HL-60/S4 treated with phorbol 12-myristate 13-acetate at 8.2 ng/mL for 4 days and 3 days (cell line): Measurements from ENCODE around the gene CD27.

ENCODE experiments used
- in situ Hi-C: fragments of 300-500 bp; cut with MboI; formaldehyde crosslinking; loops from 2 replicates; pipeline ENCODE4 v1.15.0; 2022; ENCODE audit warnings: low sequenced_read_pairs

The CD27 gene

DNA sequence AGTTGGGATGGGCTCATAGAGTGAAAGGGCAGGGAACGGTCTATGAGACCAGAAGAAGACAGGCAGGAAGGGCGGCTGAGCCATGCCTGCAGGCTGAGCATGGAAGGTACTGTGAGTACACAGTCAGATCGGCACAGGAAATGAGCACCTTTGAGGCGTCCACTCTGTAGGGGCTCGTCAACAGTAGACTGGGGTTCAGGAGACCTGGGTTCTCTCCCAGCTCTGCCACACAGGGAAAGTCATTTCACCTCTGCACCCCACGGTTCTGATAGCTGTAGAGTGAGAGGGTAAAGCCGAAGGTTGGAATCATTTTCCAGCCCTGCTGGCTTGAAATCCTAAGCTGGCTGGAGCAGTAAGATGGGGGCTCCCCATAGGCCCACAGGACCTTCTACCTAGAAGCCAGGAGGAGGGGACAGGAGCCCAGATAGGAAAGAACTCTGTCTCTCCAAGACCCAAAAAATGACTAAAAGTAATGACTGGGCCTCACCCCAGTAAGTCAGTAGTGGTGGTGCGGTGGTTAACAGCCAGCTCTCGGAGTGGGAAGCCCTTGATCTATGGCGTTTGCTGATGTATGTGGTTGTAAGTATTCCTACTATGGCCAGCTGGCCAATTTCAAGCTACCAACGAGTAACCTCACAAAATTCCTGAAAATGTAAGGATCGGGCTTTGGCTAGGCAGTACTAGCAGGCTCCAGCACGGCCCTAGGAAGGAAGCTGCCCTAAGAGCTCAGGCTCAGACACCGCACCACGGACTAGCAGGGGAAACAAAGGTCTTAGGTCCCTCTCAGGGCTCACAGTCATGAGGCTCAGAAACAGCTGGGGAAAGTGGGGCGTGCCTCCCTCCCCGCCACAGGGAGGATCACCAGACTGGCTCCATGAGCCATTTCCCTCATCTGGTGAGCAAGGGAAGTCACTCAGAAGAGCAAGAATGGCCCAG, 10.3 kb upstream of the CD27 start:
- in situ Hi-C loops = no loop called here

DNA sequence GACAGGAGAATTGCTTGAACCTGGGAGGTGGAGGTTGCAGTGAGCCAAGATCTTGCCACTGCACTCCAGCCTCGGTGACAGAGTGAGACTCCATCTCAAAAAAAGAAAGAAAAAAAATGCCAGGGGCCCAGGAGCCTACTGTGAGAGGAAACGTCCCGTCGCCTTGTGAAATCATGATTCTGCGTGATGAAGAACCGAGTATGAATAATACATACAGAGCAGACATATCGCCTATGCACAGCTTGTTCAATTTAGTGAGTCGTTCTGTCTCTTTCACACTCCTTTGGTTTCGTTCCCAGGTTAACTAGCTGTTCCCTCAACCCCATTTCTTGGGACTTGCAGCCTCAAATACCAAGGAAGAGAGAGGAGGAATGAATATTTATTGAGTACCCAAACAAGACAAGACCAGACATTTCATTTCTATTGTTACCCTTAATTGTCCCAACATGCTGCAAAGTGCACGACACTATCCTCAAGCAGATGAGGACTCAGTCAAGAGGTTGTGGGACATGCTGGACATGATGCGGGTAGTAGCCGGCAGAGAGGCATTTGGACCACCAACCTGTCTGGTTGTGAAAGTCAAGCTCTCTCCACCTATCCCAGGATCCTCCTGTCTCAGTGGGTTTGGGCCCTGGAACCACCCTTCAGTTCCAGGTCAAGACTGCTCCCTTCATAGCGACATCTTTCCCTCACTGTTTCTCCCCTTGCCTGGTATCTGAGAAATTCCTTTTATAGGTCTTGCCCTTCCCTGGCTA, 8.6 kb upstream of the CD27 start:
- in situ Hi-C loops = no loop called here

DNA sequence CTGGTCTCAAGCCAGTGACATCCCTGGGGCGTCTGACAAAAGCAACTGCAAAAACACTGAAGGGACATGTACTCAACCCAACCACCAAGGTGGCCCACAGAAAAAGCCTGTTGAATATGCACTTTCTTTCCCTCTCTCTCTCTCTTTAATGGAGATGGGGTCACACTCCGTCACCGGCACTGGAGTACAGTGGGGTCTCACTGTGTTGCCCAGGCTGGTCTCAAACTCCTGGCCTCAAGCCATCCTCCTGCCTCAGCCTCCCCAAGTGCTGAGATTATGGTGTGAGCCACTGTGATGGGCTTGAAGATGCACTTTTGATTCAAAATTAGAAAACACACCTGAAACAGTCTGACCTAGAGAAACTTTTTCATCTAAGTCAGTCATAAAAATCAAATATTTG, 7.2 kb upstream of the CD27 start:
- in situ Hi-C loops = no loop called here

GRCh38 chr12:6438345-6438744, 6.4 kb upstream of the CD27 start:
- in situ Hi-C loops = no loop called here

DNA sequence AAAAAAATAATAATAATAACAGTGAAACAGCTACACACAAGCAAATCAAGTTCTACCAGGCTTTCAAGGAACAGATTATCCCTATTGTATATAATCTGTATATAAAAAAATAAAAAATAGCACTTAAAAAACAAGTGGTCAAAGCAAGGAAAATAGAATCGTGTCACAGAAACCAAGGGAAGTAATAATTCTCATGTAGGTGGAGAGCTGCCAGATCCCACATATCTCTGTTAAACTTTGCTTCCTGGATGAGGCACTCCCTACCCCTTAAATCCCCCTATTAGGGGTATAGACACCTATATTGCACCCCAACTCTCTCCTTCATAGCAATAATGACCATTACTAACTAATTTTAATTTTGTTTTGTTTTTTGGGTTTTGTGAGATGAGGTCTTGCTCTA, 4.4 kb upstream of the CD27 start:
- in situ Hi-C loops = no loop called here

- in situ Hi-C loops = no loop called here
Observed at GRCh38 chr12:6442836-6443235, 1.9 kb upstream of the CD27 start.

GRCh38 chr12:6443361-6443983, 1.3 kb upstream of the CD27 start:
- in situ Hi-C loops = no loop called here

- in situ Hi-C loops = no loop called here
Observed at GRCh38 chr12:6444031-6444430, 724 bp upstream of the CD27 start.

GRCh38 chr12:6450091-6450868, 5.5 kb downstream of the CD27 start:
- in situ Hi-C loops = no loop called here

GRCh38 chr12:6450869-6451347, 6.2 kb downstream of the CD27 start:
- in situ Hi-C loops = no loop called here

DNA sequence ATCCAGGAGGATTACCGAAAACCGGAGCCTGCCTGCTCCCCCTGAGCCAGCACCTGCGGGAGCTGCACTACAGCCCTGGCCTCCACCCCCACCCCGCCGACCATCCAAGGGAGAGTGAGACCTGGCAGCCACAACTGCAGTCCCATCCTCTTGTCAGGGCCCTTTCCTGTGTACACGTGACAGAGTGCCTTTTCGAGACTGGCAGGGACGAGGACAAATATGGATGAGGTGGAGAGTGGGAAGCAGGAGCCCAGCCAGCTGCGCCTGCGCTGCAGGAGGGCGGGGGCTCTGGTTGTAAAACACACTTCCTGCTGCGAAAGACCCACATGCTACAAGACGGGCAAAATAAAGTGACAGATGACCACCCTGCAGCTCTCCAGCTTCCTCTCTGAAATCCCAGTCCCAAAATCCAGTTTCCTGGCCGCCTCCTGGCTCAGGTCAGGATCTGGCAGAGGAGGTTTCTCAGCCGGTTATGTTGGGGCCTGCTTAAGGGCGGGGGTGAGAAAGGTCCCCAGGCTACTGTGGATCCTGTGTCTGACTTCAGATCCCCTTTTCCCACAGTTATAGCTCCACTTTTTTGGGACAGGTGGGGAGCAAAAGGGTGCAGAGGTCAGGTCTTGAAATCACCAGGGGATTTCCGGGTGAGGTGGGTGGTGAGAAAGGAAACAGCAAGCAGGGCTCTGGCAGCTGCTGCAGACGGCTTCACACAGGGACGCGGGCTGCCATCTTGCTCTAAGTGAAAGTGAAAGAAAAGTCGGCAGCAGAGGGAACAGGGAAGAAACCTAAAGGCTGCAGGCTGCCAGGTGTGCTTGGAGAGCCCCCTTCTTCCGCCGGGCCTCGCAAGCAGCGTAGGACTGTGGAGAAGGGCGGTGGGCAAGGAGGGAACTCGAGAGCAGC, 6.8 kb downstream of the CD27 start, which contains the start of gene TAPBPL:
Gene TAPBPL, plus strand, starts transcription at position 695 of the 897 bp plus-strand sequence. CDS start 207 bp downstream, outside the sequence.
- in situ Hi-C loops = no loop called here

DNA sequence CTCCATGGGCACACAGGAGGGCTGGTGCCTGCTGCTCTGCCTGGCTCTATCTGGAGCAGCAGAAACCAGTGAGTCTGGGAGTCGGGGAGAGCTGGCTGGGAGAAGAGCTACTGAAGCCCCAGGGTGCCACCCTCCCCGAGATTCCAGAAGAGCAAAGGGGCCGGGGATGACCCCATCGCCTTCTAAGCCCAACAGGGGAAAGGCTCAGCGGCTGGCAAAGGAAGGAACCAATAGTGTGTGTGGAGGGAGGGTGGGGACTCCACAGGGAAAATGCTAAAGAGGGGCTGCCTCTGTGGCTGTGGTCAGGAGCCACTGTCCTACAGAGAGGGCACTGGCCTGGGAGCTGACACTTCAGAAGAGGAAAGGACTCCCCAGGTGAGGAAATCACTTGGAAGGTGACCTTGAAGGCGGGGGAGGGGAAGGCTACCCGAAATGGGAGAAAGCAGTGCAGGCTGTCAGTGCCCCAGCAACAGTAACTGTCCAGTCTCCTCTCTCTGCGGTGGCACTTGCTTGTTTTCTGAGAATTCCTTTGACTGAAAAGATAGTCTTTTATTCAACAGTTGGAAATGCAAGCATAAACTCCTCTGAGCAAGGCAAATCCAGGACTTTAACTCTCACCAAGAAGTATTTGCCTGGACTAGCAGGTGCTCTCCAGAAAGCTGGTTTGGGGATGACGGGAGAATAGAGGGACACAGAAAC, 7.6 kb downstream of the CD27 start:
- in situ Hi-C loops = no loop called here

DNA sequence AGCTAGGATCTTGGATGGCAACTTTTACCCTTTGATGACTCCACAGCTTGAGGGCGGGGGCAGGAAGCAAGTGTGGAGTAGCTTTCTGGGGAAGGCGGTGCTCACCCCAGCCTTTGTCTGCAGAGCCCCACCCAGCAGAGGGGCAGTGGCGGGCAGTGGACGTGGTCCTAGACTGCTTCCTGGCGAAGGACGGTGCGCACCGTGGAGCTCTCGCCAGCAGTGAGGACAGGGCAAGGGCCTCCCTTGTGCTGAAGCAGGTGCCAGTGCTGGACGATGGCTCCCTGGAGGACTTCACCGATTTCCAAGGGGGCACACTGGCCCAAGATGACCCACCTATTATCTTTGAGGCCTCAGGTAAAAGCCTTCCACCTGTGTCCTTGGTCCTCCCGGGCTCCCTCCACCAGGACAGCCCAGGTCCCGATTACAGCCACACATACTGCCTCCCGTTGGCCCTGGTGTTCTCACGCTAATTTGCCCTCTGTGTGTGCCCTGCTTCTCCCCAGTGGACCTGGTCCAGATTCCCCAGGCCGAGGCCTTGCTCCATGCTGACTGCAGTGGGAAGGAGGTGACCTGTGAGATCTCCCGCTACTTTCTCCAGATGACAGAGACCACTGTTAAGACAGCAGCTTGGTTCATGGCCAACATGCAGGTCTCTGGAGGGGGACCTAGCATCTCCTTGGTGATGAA, 8.3 kb downstream of the CD27 start:
- in situ Hi-C loops = no loop called here

GRCh38 chr12:6457220-6457945, 12.6 kb downstream of the CD27 start:
- in situ Hi-C loops = no loop called here

- in situ Hi-C loops = no loop called here
Observed at GRCh38 chr12:6458281-6459003, 13.7 kb downstream of the CD27 start.

GRCh38 chr12:6459004-6459337, 14.2 kb downstream of the CD27 start:
- in situ Hi-C loops = no loop called here

DNA sequence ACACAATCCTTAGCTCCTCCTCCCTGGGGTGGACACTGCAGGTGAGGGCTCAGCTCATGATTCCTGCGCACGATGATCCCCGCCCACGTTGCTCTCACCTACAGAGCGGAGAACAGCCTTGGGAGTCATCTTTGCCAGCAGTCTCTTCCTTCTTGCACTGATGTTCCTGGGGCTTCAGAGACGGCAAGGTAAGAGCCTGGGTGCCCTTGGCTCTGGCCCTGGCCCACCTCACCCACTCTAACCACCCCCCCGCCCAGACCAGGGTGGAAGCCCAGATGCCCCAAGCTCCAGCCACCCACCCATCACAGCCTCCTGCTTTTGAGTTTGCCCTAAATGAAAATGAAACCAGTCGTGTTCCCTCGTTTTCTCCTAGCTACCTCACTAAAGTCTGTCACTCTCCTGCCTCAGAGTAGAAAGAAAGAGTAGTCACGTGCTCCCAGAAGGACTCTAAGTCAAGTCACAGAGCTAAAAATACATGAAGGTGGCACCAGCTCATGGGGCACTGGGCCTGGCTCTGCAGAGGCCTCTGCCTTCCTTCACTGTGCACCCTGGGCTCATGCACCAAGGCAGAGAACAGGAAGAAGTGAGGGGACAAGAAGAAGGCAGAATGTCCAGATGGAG, 16.1 kb downstream of the CD27 start:
- in situ Hi-C loops = no loop called here
